Osteocyte (in vitro differentiated cells): ENCODE measurements around the gene AGFG2. TPM values are rescaled to one million over a fixed set of nuclear protein-coding genes. Genes with fewer than 3 reads are reported as not detected.
A peak's percentile ranks its signal among the peaks of the same experiment; 100 is the strongest.

ENCODE experiments used
- DNase-seq: peaks from one replicate; pipeline ENCODE4 v3.0.0; 2021; ENCODE audit warnings: mixed read lengths; ENCODE audit not compliant: unreplicated experiment; ENCODE audit errors: extremely low spot score
- H3K27ac Mint-ChIP-seq: one replicate; pipeline ENCODE4 v1.8.0; 2021; ENCODE audit warnings: mild to moderate bottlenecking, mixed read lengths; ENCODE audit not compliant: unreplicated experiment
- H3K27me3 Mint-ChIP-seq: one replicate; pipeline ENCODE4 v1.8.0; 2021; ENCODE audit warnings: mixed read lengths; ENCODE audit not compliant: unreplicated experiment
- H3K36me3 Mint-ChIP-seq: one replicate; pipeline ENCODE4 v1.8.0; 2021; ENCODE audit warnings: mixed read lengths; ENCODE audit not compliant: unreplicated experiment
- H3K4me1 Mint-ChIP-seq: one replicate; pipeline ENCODE4 v1.8.0; 2021; ENCODE audit warnings: mixed read lengths; ENCODE audit not compliant: unreplicated experiment
- H3K4me3 Mint-ChIP-seq: one replicate; pipeline ENCODE4 v1.8.0; 2021; ENCODE audit warnings: mild to moderate bottlenecking, moderate library complexity, mixed read lengths; ENCODE audit not compliant: unreplicated experiment
- H3K9me3 Mint-ChIP-seq: one replicate; pipeline ENCODE4 v1.8.0; 2021; ENCODE audit warnings: mixed read lengths; ENCODE audit not compliant: unreplicated experiment
- total RNA-seq: library from RNA; stranded (reverse); gene quantifications from 2 replicates; pipeline ENCODE4 v1.2.1, GENCODE V29; 2021
- TF ChIP-seq, protein P1 (sequence below): fragments of 200-600 bp; sonication (generic); IDR thresholded peaks from 2 replicates; pipeline ENCODE4 v1.5.0; 2021; ENCODE audit warnings: antibody characterized with exemption, mild to moderate bottlenecking, moderate library complexity

Gene AGFG2
- total RNA-seq, 1 donor from 2014 or later: 10.8 TPM

DNA sequence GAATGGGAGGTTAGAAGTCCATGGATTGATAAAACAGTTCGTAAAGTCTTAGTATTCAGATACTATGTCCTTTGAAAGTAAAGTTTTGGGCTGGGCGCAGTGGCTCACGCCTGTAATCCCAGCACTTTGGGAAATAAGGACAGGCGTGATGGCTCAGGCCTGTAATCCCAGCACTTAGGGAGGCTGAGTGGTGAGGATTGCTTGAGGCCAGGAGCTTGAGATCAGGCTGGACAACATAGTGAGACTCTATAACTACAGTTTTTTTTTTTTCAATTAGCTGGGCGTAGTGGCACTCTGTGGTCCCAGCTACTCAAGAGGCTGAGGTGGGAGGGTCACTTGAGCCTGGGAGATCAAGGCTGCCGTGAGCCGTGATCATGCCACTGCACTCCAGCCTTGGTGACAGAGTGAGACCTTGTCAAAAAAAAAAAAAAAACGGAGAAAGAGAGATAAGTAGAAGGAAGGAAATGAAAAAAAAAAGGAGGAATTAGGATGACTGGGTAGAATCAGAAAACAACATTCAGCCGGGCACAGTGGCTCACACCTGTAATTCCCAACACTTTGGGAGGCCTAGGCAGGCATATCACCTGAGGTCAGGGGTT, 25.7 kb upstream of the AGFG2 start:
- H3K36me3 Mint-ChIP-seq: no peaks in the 10 kb centered on the region
- no peaks in the 10 kb centered on the region for H3K9me3 Mint-ChIP-seq
- no peak for DNase-seq
- no peak overlapping the region for H3K27ac Mint-ChIP-seq
- no peak overlapping the region for H3K4me3 Mint-ChIP-seq
- peaks cover 25% of the 10 kb centered on the region for H3K4me1 Mint-ChIP-seq
- TF ChIP-seq, protein P1, sequence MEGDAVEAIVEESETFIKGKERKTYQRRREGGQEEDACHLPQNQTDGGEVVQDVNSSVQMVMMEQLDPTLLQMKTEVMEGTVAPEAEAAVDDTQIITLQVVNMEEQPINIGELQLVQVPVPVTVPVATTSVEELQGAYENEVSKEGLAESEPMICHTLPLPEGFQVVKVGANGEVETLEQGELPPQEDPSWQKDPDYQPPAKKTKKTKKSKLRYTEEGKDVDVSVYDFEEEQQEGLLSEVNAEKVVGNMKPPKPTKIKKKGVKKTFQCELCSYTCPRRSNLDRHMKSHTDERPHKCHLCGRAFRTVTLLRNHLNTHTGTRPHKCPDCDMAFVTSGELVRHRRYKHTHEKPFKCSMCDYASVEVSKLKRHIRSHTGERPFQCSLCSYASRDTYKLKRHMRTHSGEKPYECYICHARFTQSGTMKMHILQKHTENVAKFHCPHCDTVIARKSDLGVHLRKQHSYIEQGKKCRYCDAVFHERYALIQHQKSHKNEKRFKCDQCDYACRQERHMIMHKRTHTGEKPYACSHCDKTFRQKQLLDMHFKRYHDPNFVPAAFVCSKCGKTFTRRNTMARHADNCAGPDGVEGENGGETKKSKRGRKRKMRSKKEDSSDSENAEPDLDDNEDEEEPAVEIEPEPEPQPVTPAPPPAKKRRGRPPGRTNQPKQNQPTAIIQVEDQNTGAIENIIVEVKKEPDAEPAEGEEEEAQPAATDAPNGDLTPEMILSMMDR: no peak
- peaks cover 4% of the 10 kb centered on the region for H3K27me3 Mint-ChIP-seq

DNA sequence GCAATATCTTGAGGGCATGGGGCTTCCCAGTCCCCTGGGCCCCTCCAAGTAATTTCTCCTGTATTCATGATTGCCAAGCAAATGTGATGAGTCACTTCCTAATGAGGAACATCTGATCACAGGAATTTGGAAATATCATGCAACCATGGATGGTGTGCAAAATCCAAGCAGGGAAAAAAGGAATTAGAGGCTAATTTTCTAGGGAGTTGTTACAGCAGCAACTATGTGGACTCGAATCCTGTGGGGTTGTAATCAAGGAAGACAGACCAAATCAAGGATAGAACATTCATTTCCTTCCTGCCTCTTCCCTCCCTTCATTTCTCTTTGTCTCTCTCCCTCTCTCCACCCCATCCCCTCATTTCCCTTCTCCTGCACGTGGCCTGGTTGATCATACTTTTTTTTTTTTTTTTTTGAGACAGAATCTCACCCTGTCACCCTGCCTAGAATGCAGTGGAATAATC, 23.9 kb upstream of the AGFG2 start:
- H3K4me1 Mint-ChIP-seq: peaks cover 23% of the 10 kb centered on the region
- no peak overlapping the region for H3K4me3 Mint-ChIP-seq
- TF ChIP-seq, protein P1: no peak
- H3K9me3 Mint-ChIP-seq: no peaks in the 10 kb centered on the region
- H3K27ac Mint-ChIP-seq: peak overlapping the region; percentile 83
- no peak for DNase-seq
- H3K27me3 Mint-ChIP-seq: peaks cover 4% of the 10 kb centered on the region
- H3K36me3 Mint-ChIP-seq: no peaks in the 10 kb centered on the region

DNA sequence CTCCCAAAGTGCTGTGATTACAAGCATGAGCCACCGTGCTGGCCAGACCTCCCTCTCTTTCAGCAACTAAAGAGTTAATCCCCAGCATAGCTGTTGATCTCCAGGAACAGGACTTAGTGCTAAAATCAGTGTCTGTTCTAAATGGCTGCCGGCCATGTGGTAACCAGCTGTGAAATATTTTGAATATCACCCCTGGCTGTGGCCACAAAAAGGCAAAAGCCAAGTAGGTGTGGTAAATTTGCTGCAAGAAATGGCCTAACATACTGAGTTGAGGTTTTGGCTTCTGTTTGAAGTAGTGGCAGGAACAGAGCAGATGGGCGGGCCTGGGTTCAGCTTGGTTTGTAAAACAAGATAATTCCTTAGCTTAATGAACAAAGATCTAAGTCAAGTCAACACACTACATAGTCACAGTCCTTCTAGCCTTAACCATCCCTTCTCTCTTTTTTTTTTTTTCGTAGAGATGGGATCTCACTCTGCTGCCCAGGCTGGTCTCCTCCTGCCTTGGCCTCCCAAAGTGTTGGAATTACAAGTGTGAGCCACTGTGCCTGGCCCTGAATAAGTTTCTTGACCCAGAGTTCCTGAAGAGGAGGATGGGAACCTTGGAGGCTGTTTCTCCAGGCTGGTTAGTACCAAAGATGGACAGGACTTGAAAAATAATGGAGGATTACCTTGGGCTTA, 22.7 kb upstream of the AGFG2 start:
- Mint-ChIP-seq H3K27me3 (peaks cover under 1% of the 10 kb centered on the region), H3K9me3 (no peaks in the 10 kb centered on the region), H3K27ac (peak overlapping the region; percentile 83), H3K4me1 (peaks cover 23% of the 10 kb centered on the region), H3K36me3 (no peaks in the 10 kb centered on the region), H3K4me3 (no peak overlapping the region)
- DNase-seq: no peak
- TF ChIP-seq, protein P1: no peak

DNA sequence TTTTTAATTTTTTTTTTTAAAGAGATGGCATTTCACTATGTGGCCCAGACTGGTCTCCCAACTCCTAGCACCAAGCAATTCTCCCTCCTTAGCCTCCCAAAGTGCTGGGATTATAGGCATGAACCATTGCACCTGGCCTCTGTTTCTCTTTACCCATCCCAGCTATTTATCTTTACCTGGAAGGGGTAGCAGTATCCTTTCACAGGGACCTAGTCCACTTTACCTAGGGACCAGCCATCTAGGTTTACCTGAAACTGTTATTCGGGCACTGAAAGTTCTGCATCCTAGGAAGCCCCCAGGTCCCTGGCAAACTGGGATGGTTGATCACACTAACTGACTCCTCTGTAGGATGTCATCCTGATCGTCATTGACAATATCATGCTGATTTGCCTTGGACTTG, 21.7 kb upstream of the AGFG2 start:
- H3K4me1 Mint-ChIP-seq: peaks cover 23% of the 10 kb centered on the region
- no peak overlapping the region for H3K27ac Mint-ChIP-seq
- H3K9me3 Mint-ChIP-seq: no peaks in the 10 kb centered on the region
- H3K27me3 Mint-ChIP-seq: peaks cover 3% of the 10 kb centered on the region
- no peak overlapping the region for H3K4me3 Mint-ChIP-seq
- TF ChIP-seq, protein P1: no peak
- H3K36me3 Mint-ChIP-seq: no peaks in the 10 kb centered on the region
- no peak for DNase-seq

DNA sequence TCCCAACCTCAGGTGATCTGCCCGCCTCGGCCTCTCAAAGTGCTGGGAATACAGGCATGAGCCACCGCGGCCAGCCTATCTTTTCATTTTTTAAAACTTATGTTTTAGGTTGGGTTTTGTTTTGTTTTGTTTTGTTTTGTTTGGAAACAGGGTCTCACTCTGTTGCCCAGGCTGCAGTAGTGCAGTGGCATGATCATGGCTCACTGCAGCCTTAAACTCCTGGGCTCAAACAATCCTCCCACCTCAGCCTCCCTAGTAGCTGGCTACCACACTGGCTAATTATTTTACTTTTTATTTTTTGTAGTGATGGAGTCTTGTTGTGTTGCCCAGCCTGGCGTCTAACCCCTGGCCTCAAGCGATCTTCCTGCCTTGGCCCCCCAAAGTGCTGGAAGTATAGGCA, 19.4 kb upstream of the AGFG2 start:
- no peaks in the 10 kb centered on the region for H3K36me3 Mint-ChIP-seq
- H3K27me3 Mint-ChIP-seq: peaks cover 3% of the 10 kb centered on the region
- TF ChIP-seq, protein P1: no peak
- H3K4me3 Mint-ChIP-seq: no peak overlapping the region
- peaks cover 21% of the 10 kb centered on the region for H3K4me1 Mint-ChIP-seq
- no peak for DNase-seq
- H3K27ac Mint-ChIP-seq: no peak overlapping the region
- no peaks in the 10 kb centered on the region for H3K9me3 Mint-ChIP-seq
